Smooth muscle cell (in vitro differentiated cells): ENCODE data around the gene RAB33A. TPM values are rescaled to one million over a fixed set of nuclear protein-coding genes. Genes with fewer than 3 reads are reported as not detected.

Source experiments
- DNase-seq: peaks from one replicate; lab custom pipeline; 2025; ENCODE audit not compliant: unreplicated experiment; lab: John Stamatoyannopoulos, UW
- H2AFZ ChIP-seq: fragments of 200-600 bp; sonication (generic); 2 replicates; pipeline ENCODE4 v1.6.0; 2016; ENCODE audit warnings: antibody characterized with exemption, low read depth, mild to moderate bottlenecking
- H3F3A ChIP-seq: fragments of 200-600 bp; sonication (generic); 2 replicates; pipeline ENCODE4 v1.6.0; 2017; ENCODE audit warnings: antibody characterized with exemption, low read depth
- H3K27ac ChIP-seq: fragments of 200-600 bp; sonication (generic); 2 replicates; pipeline ENCODE4 v1.5.1; 2016; ENCODE audit warnings: low read depth, mild to moderate bottlenecking
- H3K27me3 ChIP-seq: fragments of 200-600 bp; sonication (generic); 2 replicates; pipeline ENCODE4 v1.6.1; 2016; ENCODE audit warnings: low read depth, mild to moderate bottlenecking
- H3K36me3 ChIP-seq: fragments of 200-600 bp; sonication (generic); 2 replicates; pipeline ENCODE4 v1.5.1; 2016; ENCODE audit warnings: low read depth
- H3K4me1 ChIP-seq: fragments of 200-600 bp; sonication (generic); 2 replicates; pipeline ENCODE4 v1.5.1; 2016; ENCODE audit warnings: low read depth
- H3K4me2 ChIP-seq: fragments of 200-600 bp; sonication (generic); 2 replicates; pipeline ENCODE4 v1.6.0; 2016; ENCODE audit warnings: mild to moderate bottlenecking
- H3K4me3 ChIP-seq: fragments of 200-600 bp; sonication (generic); 2 replicates; pipeline ENCODE4 v1.5.1; 2016; ENCODE audit warnings: mild to moderate bottlenecking
- H3K79me2 ChIP-seq: fragments of 200-600 bp; sonication (generic); 2 replicates; pipeline ENCODE4 v1.6.0; 2016; ENCODE audit warnings: low read depth, mild to moderate bottlenecking
- H3K9ac ChIP-seq: fragments of 200-600 bp; sonication (generic); 2 replicates; pipeline ENCODE4 v1.6.0; 2016; ENCODE audit warnings: low read depth
- H3K9me3 ChIP-seq: fragments of 200-600 bp; sonication (generic); replicated peaks from 2 replicates; pipeline ENCODE4 v1.5.1; 2016; ENCODE audit warnings: low read depth
- H4K20me1 ChIP-seq: fragments of 200-600 bp; sonication (generic); 2 replicates; pipeline ENCODE4 v1.6.0; 2016; ENCODE audit warnings: low read depth
- CTCF ChIP-seq: fragments of 200-600 bp; sonication (generic); IDR thresholded peaks from 2 replicates; pipeline ENCODE4 v1.5.1; 2017; ENCODE audit warnings: borderline replicate concordance, mild to moderate bottlenecking, antibody characterized with exemption; ENCODE audit not compliant: insufficient read depth, poor library complexity, severe bottlenecking
- WGBS: methylation state at CpG from one replicate; pipeline ENCODE4 v1.1.7; 2016; ENCODE audit warnings: low lambda C conversion rate; 5-methylcytosine and 5-hydroxymethylcytosine counted together
- polyA plus RNA-seq: library from polyadenylated mRNA; unstranded; fragments of >200 nt; fragmentation: Nextera tagmentation; extraction: Ambion mirVana; gene quantifications from 2 replicates; pipeline ENCODE4 v1.2.1, GENCODE V29; 2016
- total RNA-seq: library from RNA; depleted of rRNA; stranded (reverse); fragments of >200 nt; gene quantifications from 2 replicates; pipeline ENCODE4 v1.2.3, GENCODE V29; 2014

RAB33A gene
- total and polyA plus RNA-seq, 2 experiments from 2014 or later, result 0.58 to 2.6 TPM

GRCh38 chrX:130158311-130158710, 13.5 kb upstream of the RAB33A start:
- no peak overlapping the region for H2AFZ ChIP-seq
- H3K4me1 ChIP-seq, result no peaks in the 10 kb centered on the region
- H3K4me3 ChIP-seq, result no peak overlapping the region
- peaks cover 6% of the 10 kb centered on the region for H4K20me1 ChIP-seq
- H3K9me3 ChIP-seq, result no peaks in the 10 kb centered on the region
- no peaks in the 10 kb centered on the region for H3K27me3 ChIP-seq
- WGBS, result 77% methylated on average over 2 of the region's 2 CpGs
- no peak overlapping the region for H3K4me2 ChIP-seq
- no peaks in the 10 kb centered on the region for H3K36me3 ChIP-seq
- H3F3A ChIP-seq, result no peaks in the 10 kb centered on the region
- TF ChIP-seq CTCF, result no peak
- peaks cover 16% of the 10 kb centered on the region for H3K79me2 ChIP-seq
- H3K9ac ChIP-seq, result no peak overlapping the region
- no peak overlapping the region for H3K27ac ChIP-seq
- DNase-seq, result no peak

GRCh38 chrX:130159776-130160175, 12.0 kb upstream of the RAB33A start:
- Histone ChIP-seq H3K79me2 (peaks cover 27% of the 10 kb centered on the region), H3K36me3 (no peaks in the 10 kb centered on the region), H3K27me3 (no peaks in the 10 kb centered on the region), H4K20me1 (peaks cover 6% of the 10 kb centered on the region), H3K4me3 (no peak overlapping the region), H3F3A (no peaks in the 10 kb centered on the region), H3K9me3 (no peaks in the 10 kb centered on the region), H2AFZ (no peak overlapping the region), H3K4me2 (no peak overlapping the region), H3K27ac (no peak overlapping the region), H3K4me1 (peaks cover 7% of the 10 kb centered on the region), H3K9ac (no peak overlapping the region)
- WGBS, result 76% methylated on average over 4 of the region's 4 CpGs
- DNase-seq, result no peak
- TF ChIP-seq CTCF, result no peak

GRCh38 chrX:130162094-130162735, 9.5 kb upstream of the RAB33A start:
- 59% methylated on average over 6 of the region's 6 CpGs for WGBS
- Histone ChIP-seq H4K20me1 (peaks cover under 1% of the 10 kb centered on the region), H3K4me3 (no peak overlapping the region), H3K27ac (no peak overlapping the region), H2AFZ (no peak overlapping the region), H3F3A (no peaks in the 10 kb centered on the region), H3K27me3 (no peaks in the 10 kb centered on the region), H3K9ac (no peak overlapping the region), H3K9me3 (no peaks in the 10 kb centered on the region), H3K36me3 (no peaks in the 10 kb centered on the region), H3K4me1 (peaks cover 7% of the 10 kb centered on the region), H3K4me2 (no peak overlapping the region), H3K79me2 (peaks cover 29% of the 10 kb centered on the region)
- DNase-seq, result no peak
- no peak for TF ChIP-seq CTCF

- Histone ChIP-seq H3K4me3 (no peak overlapping the region), H3K4me2 (no peak overlapping the region), H3K79me2 (peaks cover 29% of the 10 kb centered on the region), H3F3A (no peaks in the 10 kb centered on the region), H3K4me1 (peaks cover 7% of the 10 kb centered on the region), H2AFZ (no peak overlapping the region), H3K27me3 (no peaks in the 10 kb centered on the region), H3K27ac (no peak overlapping the region), H4K20me1 (no peaks in the 10 kb centered on the region), H3K36me3 (no peaks in the 10 kb centered on the region), H3K9me3 (no peaks in the 10 kb centered on the region), H3K9ac (no peak overlapping the region)
- TF ChIP-seq CTCF, result no peak
- DNase-seq, result no peak
- WGBS, result 79% methylated on average over 2 of the region's 2 CpGs
Observed at GRCh38 chrX:130163398-130163797, 8.4 kb upstream of the RAB33A start.
